HK-2 (cell line): ENCODE data around the gene FBXW4.

Source experiments
- DNase-seq: peaks from one replicate; pipeline ENCODE4 v3.0.0-alpha.2; 2018; ENCODE audit not compliant: unreplicated experiment

The FBXW4 gene

GRCh38 chr10:101580486-101581399, 114.2 kb downstream of the FBXW4 start:
- no peak for DNase-seq

DNA sequence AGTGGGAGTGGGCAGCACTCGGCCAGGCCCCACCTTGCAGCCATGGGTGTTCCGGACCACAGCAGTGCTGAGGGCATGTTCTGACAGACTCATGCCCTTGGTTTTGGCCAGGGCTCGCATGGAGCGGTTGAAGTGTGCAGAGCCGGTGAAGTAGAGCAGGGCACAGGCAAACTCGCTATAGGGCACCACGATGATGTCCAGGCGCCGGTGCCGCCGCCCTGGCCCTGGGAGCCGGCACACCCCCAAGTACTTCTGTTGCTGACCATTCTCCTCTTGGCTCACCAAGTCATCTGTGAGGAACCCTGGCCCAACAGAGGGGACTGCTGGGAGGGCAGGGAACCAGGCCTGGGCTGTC, 115.5 kb downstream of the FBXW4 start:
- no peak for DNase-seq

- DNase-seq, result no peak
Observed at GRCh38 chr10:101578803-101579515, 116.0 kb downstream of the FBXW4 start.

- DNase-seq, result no peak
Observed at GRCh38 chr10:101578192-101578591, 116.8 kb downstream of the FBXW4 start.

DNA sequence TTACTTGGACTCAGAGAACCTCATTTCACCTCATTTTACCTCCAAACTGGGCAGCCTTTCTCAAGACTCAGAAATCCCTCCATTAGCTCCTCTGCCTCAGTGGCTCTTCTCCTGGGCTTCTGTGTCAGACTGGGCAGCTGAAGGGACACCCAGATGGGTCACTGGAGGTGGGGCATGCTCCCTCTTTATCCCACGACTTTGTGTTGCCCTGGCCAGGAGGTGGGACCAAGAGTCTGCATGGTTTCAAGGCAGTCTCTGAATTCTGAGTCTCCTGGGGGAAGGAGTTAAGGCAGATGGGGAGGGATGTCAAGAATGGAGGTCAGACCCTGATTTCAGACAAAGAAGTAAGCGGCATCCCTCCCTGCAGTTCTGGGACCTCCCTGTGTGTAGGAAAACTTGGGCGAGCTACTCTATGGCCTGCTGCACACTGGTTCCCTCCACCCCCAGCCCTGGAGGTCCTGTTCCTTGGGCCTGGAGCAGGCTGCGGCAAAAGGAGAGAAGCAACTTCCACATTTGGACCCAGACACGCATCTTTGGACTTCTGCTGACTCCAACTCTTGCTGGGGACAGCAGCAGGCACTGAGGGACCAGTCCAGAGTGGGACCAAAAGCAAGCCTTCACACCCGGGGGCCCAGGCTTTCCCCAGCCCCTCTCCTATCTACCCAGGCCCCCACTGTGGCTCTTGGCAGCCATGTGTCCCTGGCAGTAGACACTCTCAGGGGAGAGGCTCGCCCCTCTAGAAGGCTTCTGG, 117.7 kb downstream of the FBXW4 start:
- no peak for DNase-seq

GRCh38 chr10:101576211-101576863, 118.6 kb downstream of the FBXW4 start:
- no peak for DNase-seq

DNA sequence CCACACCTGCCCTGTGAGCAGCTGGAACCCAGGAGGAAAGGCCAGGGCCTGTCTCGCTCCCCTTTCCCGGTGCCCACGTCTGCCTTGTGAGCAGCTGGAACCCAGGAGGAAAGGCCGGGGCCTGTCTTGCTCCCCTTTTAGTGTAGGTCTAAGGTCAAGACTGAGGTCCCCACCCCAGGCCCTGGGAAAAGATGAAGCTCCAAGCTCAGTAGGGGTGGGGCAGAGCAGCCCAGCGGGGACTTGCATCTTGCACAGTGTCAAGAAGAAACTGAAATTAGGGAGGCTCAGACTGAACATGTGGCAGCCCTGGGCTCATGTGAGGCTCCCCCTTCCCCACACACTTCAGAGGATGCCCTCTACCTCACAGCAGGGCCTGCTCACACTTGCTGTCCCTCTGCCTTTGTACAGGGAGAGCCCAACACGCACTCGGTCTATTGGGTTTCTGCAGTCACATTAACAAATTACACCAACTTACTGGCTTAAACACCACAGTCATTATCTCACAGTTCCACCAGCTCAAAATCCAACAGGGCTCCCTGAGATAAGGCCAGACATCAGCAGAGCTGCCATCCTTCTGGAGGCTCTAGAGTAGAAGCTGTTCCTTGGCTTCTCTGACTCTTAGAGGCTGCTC, 119.3 kb downstream of the FBXW4 start:
- DNase-seq, result no peak

DNA sequence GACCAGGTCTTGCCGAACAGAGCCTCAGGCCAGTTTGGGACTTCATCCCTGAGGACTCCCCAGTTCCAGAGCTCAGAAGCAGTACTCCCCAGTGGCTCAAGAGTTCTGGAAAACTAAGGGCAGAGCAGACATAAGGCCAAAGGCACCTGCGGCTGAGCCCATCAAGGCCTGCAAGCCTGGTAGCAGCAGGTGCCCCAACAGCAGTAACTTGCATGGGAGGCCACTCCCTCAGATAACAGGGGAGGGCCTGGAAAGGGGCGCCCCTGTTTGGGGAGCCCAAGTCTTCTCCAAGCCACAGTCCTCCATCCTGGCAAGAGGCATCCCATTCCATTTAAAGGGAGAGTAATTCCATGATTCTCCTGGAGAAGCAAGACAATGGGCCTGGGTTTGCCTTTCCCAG, 119.9 kb downstream of the FBXW4 start:
- no peak for DNase-seq

- no peak for DNase-seq
Observed at GRCh38 chr10:101573885-101574753, 120.9 kb downstream of the FBXW4 start.

DNA sequence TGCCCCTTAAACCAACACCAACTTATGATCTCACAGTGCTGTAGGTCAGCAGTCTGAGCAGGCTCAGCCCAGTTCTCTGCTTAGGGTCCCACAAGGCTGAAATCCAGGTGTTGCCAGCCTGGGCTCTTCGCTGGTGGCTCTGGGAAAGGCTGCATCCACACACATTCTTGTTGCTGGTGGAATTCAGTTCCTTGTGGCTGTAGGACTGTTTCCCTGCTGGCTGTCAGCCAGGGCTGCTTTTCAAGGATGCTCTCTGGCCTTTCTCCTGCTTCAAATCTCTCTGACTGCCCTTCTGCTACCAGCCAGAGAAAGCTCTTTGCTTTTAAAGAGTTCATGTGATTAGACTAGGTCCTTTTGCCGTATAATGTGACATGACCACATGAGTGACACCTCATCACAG, 122.2 kb downstream of the FBXW4 start:
- DNase-seq, result no peak

DNA sequence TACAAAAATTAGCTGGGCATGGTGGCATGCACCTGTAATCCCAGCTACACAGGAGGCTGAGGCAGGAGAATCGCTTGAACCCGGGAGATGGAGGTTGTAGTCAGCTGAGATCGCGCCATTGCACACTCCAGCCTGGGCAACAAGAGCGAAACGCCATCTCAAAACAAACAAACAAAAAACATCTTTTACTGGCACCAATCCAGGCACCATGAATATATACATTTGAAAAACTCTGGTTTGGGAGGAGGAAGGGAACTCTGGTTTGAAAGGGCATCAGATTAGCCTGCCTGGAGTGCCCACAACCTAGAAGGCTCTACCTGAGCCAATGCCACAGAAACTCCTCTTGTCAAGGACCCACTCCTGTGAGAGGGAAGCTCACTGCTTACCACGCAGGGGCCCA, 122.8 kb downstream of the FBXW4 start:
- no peak for DNase-seq

GRCh38 chr10:101571271-101571925, 123.6 kb downstream of the FBXW4 start:
- no peak for DNase-seq

GRCh38 chr10:101570428-101571270, 124.3 kb downstream of the FBXW4 start:
- DNase-seq, result no peak

- DNase-seq, result peak; percentile 90
Observed at GRCh38 chr10:101569622-101570427, 125.1 kb downstream of the FBXW4 start.

DNA sequence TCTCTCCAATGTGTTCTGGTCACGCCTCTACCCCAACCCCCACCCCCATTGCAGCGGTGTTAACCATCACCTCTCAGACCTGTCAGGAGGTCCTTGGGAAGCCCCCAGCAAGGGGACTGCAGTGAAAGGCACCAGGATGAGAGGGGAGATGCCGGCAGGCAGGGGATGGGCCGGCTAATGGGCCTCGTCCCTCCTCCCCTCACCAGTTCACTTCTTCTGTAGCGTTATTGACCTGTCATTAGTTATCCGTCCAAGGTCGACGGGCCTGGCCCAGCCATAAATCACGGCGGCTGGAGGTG, 125.7 kb downstream of the FBXW4 start:
- no peak for DNase-seq

GRCh38 chr10:101568054-101568745, 126.8 kb downstream of the FBXW4 start:
- no peak for DNase-seq

- DNase-seq, result no peak
Observed at GRCh38 chr10:101567165-101568006, 127.6 kb downstream of the FBXW4 start.
